ENCODE results near the gene PECR.

DNA sequence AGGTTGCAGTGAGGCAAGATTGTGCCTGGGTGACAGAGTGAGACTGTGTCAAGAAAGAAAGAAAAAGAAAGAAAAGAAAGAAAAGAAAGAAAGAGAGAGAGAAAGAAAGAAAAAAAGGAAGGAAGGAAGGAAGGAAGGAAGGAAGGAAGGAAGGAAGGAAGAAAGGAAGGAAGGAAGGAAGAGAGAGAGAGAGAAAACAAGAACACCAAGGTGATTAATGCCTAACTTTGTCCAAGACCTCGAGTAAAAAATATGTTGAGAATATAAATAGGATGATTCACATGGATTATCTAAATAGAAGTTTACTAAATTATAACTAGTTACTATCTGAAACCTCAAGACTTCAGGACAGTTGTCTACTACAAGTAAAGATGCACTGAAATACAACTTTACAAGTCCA lies 7.2 kb downstream of the PECR start:
- TF ChIP-seq, protein P1, sequence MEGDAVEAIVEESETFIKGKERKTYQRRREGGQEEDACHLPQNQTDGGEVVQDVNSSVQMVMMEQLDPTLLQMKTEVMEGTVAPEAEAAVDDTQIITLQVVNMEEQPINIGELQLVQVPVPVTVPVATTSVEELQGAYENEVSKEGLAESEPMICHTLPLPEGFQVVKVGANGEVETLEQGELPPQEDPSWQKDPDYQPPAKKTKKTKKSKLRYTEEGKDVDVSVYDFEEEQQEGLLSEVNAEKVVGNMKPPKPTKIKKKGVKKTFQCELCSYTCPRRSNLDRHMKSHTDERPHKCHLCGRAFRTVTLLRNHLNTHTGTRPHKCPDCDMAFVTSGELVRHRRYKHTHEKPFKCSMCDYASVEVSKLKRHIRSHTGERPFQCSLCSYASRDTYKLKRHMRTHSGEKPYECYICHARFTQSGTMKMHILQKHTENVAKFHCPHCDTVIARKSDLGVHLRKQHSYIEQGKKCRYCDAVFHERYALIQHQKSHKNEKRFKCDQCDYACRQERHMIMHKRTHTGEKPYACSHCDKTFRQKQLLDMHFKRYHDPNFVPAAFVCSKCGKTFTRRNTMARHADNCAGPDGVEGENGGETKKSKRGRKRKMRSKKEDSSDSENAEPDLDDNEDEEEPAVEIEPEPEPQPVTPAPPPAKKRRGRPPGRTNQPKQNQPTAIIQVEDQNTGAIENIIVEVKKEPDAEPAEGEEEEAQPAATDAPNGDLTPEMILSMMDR (IDR thresholded peaks at IDR 0.05), result no peak
- TF ChIP-seq POLR2AphosphoS5 (IDR thresholded peaks at IDR 0.05) (no peak), POLR2A (IDR thresholded peaks at IDR 0.05) (no peak)

All from suprapubic skin (tissue), 4 donors.